ENCODE measurements around the gene MCMBP. TPM values are rescaled to one million over a fixed set of nuclear protein-coding genes. Genes with fewer than 3 reads are reported as not detected.

The MCMBP gene
- total RNA-seq, 1 experiment from 2014 or later = 108 TPM

DNA sequence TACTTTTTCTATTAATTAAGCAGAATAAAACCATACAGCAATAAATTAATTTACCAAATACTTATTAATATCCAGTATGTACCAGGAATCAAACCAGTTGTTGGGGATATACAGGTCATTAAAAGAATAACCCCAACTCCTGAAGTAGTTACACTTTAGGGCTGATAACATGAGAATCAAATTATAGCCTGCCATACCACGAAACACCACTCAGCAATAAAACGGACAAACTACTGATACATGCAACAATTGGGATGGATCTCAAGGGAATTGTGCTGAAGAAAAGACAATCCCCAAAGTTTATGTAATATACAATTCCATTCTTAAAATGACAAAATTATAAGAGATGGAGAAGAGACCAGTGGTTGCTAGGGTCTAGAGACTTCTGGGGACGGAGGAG is 22.7 kb downstream of the MCMBP start:
- ChIA-PET CTCF (no interaction called here), POLR2A (ENCODE audit: low non-redundant PET) (no interaction called here)
- no peaks in the 10 kb centered on the region for H3K9me3 ChIP-seq (ENCODE audit: low read depth, low read length, poor library complexity, severe bottlenecking)
- intact Hi-C loops (cut with micrococcal nuclease; ENCODE audit: unreplicated experiment) = no loop called here
- no TSS peak for BruUV-seq (replicated peaks)
- no peaks in the 10 kb centered on the region for H3K27me3 ChIP-seq (replicated peaks; ENCODE audit: insufficient read depth, low read depth, low read length, poor library complexity)
- no peak for DNase-seq (ENCODE audit: low spot score)
- peaks cover 86% of the 10 kb centered on the region for H3K36me3 ChIP-seq (ENCODE audit: insufficient read depth, low read length, poor library complexity, severe bottlenecking)
- H3K4me1 ChIP-seq (ENCODE audit: insufficient read depth, low read length, poor library complexity, severe bottlenecking) = no peaks in the 10 kb centered on the region
- no peak overlapping the region for H3K27ac ChIP-seq (ENCODE audit: low read depth, low read length, poor library complexity, severe bottlenecking)
- no peak overlapping the region for H3K4me3 ChIP-seq (ENCODE audit: low read depth, low read length, poor library complexity, severe bottlenecking)
- TF ChIP-seq, protein P1, sequence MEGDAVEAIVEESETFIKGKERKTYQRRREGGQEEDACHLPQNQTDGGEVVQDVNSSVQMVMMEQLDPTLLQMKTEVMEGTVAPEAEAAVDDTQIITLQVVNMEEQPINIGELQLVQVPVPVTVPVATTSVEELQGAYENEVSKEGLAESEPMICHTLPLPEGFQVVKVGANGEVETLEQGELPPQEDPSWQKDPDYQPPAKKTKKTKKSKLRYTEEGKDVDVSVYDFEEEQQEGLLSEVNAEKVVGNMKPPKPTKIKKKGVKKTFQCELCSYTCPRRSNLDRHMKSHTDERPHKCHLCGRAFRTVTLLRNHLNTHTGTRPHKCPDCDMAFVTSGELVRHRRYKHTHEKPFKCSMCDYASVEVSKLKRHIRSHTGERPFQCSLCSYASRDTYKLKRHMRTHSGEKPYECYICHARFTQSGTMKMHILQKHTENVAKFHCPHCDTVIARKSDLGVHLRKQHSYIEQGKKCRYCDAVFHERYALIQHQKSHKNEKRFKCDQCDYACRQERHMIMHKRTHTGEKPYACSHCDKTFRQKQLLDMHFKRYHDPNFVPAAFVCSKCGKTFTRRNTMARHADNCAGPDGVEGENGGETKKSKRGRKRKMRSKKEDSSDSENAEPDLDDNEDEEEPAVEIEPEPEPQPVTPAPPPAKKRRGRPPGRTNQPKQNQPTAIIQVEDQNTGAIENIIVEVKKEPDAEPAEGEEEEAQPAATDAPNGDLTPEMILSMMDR (conservative IDR thresholded peaks at IDR 0.05; ENCODE audit: low read depth, low read length) = no peak
- no peak for TF ChIP-seq EZH2 (IDR thresholded peaks at IDR 0.05; ENCODE audit: borderline replicate concordance, low read depth, low read length, poor library complexity, severe bottlenecking)

DNA sequence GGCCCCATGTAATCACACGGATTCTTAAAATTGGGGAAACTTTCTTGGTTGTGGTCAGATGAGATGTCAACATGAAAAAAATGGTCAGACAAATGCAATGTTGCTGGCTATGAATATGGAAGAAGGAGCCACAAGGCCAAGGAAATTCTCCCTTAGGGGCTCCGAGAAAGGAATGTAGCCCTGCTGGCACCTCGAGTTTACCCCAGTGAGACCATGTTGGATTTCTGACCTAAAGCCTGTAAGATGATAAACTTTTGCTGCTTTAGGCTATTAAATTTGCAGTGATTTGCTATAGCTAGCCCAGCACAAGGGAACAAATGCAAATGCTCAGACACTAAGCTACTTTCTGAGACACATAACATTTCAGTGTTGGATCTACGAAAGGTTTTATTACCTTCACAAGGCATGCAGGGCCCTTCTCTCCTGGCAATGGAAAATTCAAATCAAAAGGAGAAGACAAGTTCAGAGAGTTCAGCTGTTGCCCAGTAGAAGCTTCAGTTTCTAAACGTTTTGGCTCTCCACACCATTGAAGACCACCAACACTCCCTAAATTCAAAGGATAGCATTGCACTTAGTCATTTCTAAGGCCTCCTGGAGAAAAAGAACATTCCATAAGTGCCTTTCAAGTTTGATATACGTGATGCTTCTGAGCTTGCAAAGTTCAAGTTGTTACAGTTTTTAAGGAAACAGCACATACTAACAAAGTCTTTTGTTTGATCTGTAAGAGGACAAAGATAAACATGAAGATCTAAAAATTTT is 23.4 kb downstream of the MCMBP start:
- Histone ChIP-seq H3K4me3 (ENCODE audit: low read depth, low read length, poor library complexity, severe bottlenecking) (no peak overlapping the region), H3K4me1 (ENCODE audit: insufficient read depth, low read length, poor library complexity, severe bottlenecking) (no peaks in the 10 kb centered on the region), H3K27me3 (replicated peaks; ENCODE audit: insufficient read depth, low read depth, low read length, poor library complexity) (no peaks in the 10 kb centered on the region), H3K27ac (ENCODE audit: low read depth, low read length, poor library complexity, severe bottlenecking) (peak overlapping the region; percentile 6), H3K9me3 (ENCODE audit: low read depth, low read length, poor library complexity, severe bottlenecking) (no peaks in the 10 kb centered on the region), H3K36me3 (ENCODE audit: insufficient read depth, low read length, poor library complexity, severe bottlenecking) (peaks cover 93% of the 10 kb centered on the region)
- ChIA-PET CTCF (no interaction called here), POLR2A (ENCODE audit: low non-redundant PET) (no interaction called here)
- BruUV-seq (replicated peaks) = no TSS peak
- DNase-seq (ENCODE audit: low spot score) = no peak
- TF ChIP-seq, protein P1 (conservative IDR thresholded peaks at IDR 0.05; ENCODE audit: low read depth, low read length) = no peak
- TF ChIP-seq EZH2 (IDR thresholded peaks at IDR 0.05; ENCODE audit: borderline replicate concordance, low read depth, low read length, poor library complexity, severe bottlenecking) = no peak
- intact Hi-C loops (cut with micrococcal nuclease; ENCODE audit: unreplicated experiment) = no loop called here

DNA sequence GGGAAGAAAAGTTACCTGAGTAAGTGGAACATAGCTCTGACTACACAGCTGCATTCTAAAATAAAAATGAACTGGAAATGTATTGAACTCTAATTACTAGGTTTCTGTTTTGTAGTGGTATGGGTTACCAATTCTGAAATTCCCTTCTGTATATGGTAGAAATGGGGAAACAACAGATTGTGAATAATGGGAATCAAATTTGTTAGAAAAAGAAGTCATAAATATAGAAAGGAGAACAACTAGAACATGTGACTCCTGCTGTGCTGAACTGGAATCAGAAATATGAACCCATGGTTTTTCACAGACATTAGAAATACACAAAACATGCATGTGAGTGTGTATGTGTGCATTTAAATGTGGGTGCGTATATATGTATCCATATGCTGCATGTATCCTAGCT is 27.0 kb downstream of the MCMBP start:
- no TSS peak for BruUV-seq (replicated peaks)

More for the DNA sequence above, 27.0 kb downstream of the MCMBP start:
- Histone ChIP-seq H3K4me1 (ENCODE audit: insufficient read depth, low read length, poor library complexity, severe bottlenecking) (no peaks in the 10 kb centered on the region), H3K4me3 (ENCODE audit: low read depth, low read length, poor library complexity, severe bottlenecking) (no peak overlapping the region), H3K27me3 (replicated peaks; ENCODE audit: insufficient read depth, low read depth, low read length, poor library complexity) (no peaks in the 10 kb centered on the region), H3K36me3 (ENCODE audit: insufficient read depth, low read length, poor library complexity, severe bottlenecking) (peaks cover 93% of the 10 kb centered on the region), H3K27ac (ENCODE audit: low read depth, low read length, poor library complexity, severe bottlenecking) (no peak overlapping the region), H3K9me3 (ENCODE audit: low read depth, low read length, poor library complexity, severe bottlenecking) (no peaks in the 10 kb centered on the region)
- DNase-seq (ENCODE audit: low spot score) = no peak
- ChIA-PET POLR2A (ENCODE audit: low non-redundant PET) (no interaction called here), CTCF (no interaction called here)
- intact Hi-C loops (cut with micrococcal nuclease; ENCODE audit: unreplicated experiment) = no loop called here
- no peak for TF ChIP-seq EZH2 (IDR thresholded peaks at IDR 0.05; ENCODE audit: borderline replicate concordance, low read depth, low read length, poor library complexity, severe bottlenecking)
- TF ChIP-seq, protein P1 (conservative IDR thresholded peaks at IDR 0.05; ENCODE audit: low read depth, low read length) = no peak

All from A673 (cell line).